Tibial nerve (tissue), 4 donors: Measurements from ENCODE around the gene CDC6. TPM values are rescaled to one million over a fixed set of nuclear protein-coding genes. Genes with fewer than 3 reads are reported as not detected.

Experiments
- DNase-seq, 2 donors: peaks; one replicate each; pipeline ENCODE4 v3.0.0-alpha.2; 2019; ENCODE audit warnings: low spot score in 2 of 2
- H3K27ac ChIP-seq, 4 donors: fragments of 200-600 bp; sonication (generic) in 3 of 4; one replicate each; pipeline ENCODE4 v1.5.1; 2017 to 2019; ENCODE audit warnings: mild to moderate bottlenecking in 1 of 4
- H3K27me3 ChIP-seq, 2 donors: fragments of 200-600 bp; sonication (generic) in 1 of 2; one replicate each; pipeline versions ENCODE4 v1.5.1 to v1.6.0; 2017 to 2019
- H3K36me3 ChIP-seq, 3 donors: fragments of 200-600 bp; sonication (generic); one replicate each; pipeline ENCODE4 v1.5.1; 2018 to 2019
- H3K4me1 ChIP-seq, 4 donors: fragments of 200-600 bp; sonication (generic) in 3 of 4; one replicate each; pipeline ENCODE4 v1.5.1; 2017 to 2019
- H3K4me3 ChIP-seq, 4 donors: fragments of 200-600 bp; sonication (generic) in 3 of 4; one replicate each; pipeline ENCODE4 v1.5.1; 2017 to 2019; ENCODE audit warnings: mild to moderate bottlenecking in 1 of 4, moderate library complexity in 1 of 4
- H3K9me3 ChIP-seq, 4 donors: fragments of 200-600 bp; sonication (generic) in 3 of 4; one replicate each; pipeline ENCODE4 v1.5.1; 2017 to 2019
- EP300 ChIP-seq, 2 donors: sonication (generic); formaldehyde crosslinking; IDR thresholded peaks; one replicate each; pipeline ENCODE4 v1.6.1; 2017; ENCODE audit warnings: antibody characterized with exemption in 2 of 2, mild to moderate bottlenecking in 1 of 2
- POLR2A ChIP-seq, 2 donors: fragments of 450-650 bp; IDR thresholded peaks; one replicate each; pipeline ENCODE4 v1.6.1; 2017; ENCODE audit warnings: antibody characterized with exemption in 2 of 2, mild to moderate bottlenecking in 2 of 2, moderate library complexity in 2 of 2
- WGBS, 2 donors: methylation state at CpG; one replicate each; pipeline ENCODE4 v1.1.5; 2018; 5-methylcytosine and 5-hydroxymethylcytosine counted together
- total RNA-seq, 4 donors: library from RNA; depleted of rRNA; stranded (reverse); fragments of >200 nt; gene quantifications; one replicate each; pipeline ENCODE4 v1.1.0, GENCODE V29; 2016
- TF ChIP-seq, protein P1 (sequence below), 5 experiments: fragments of 200-600 bp in 3 of 5; fragments of 450-650 bp in 2 of 5; sonication (generic) in 3 of 5; IDR thresholded peaks; one replicate each; pipeline ENCODE4 v1.5.1; 2016 to 2019; ENCODE audit warnings: antibody characterized with exemption in 5 of 5, mild to moderate bottlenecking in 3 of 5, moderate library complexity in 2 of 5

The CDC6 gene
- total RNA-seq, 4 donors from 2014 or later = 0.20 to 1.8 (median 0.43) TPM

GRCh38 chr17:40326832-40327199, 39.1 kb downstream of the CDC6 start:
- Histone ChIP-seq H3K4me1 (peaks cover 6 to 100% (median 94%) of the 10 kb centered on the region in 4 donors), H3K4me3 (no peak overlapping the region)
- TF ChIP-seq EP300 (IDR thresholded peaks at IDR 0.05) (no peak), POLR2A (IDR thresholded peaks at IDR 0.05) (no peak)
- TF ChIP-seq, protein P1, sequence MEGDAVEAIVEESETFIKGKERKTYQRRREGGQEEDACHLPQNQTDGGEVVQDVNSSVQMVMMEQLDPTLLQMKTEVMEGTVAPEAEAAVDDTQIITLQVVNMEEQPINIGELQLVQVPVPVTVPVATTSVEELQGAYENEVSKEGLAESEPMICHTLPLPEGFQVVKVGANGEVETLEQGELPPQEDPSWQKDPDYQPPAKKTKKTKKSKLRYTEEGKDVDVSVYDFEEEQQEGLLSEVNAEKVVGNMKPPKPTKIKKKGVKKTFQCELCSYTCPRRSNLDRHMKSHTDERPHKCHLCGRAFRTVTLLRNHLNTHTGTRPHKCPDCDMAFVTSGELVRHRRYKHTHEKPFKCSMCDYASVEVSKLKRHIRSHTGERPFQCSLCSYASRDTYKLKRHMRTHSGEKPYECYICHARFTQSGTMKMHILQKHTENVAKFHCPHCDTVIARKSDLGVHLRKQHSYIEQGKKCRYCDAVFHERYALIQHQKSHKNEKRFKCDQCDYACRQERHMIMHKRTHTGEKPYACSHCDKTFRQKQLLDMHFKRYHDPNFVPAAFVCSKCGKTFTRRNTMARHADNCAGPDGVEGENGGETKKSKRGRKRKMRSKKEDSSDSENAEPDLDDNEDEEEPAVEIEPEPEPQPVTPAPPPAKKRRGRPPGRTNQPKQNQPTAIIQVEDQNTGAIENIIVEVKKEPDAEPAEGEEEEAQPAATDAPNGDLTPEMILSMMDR (IDR thresholded peaks at IDR 0.05) = no peak

DNA sequence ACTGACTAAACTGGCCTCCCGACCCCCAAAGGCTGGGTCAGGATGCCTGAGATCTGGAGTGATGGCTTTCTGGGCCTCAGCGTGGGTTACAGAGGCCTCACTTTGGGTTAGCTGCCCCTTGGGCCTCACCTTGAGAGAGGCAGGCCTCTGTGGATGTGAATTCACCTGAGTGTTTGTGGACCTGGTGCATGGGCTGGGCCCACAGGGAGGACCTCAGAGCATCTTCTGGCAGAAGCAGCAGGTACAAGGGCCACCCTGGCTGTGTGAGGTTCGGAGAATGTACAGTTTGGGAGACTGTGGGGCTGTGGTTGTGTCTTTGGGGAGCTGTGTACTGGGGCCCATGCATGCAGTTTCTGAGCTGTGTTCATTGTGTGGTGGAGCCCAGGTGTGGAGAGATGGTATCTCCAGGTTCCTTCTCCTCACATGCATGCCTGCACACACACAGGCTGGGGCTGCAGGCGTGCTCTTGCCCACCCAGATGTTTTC, 39.6 kb downstream of the CDC6 start:
- H3K27me3 ChIP-seq = no peaks in the 10 kb centered on the region
- peak overlapping the region; percentile 53 to 99 (median 88) for H3K27ac ChIP-seq
- H3K4me3 ChIP-seq = no peak overlapping the region
- TF ChIP-seq, protein P1 (IDR thresholded peaks at IDR 0.05) = no peak
- TF ChIP-seq POLR2A (IDR thresholded peaks at IDR 0.05) (no peak), EP300 (IDR thresholded peaks at IDR 0.05) (no peak)
- DNase-seq = no peak
- peaks cover 6 to 100% (median 94%) of the 10 kb centered on the region in 4 donors for H3K4me1 ChIP-seq
- WGBS, 2 donors = 46 to 56% methylated on average over 3 to 4 of the region's 4 CpGs
- no peaks in the 10 kb centered on the region for H3K9me3 ChIP-seq
- H3K36me3 ChIP-seq = no peaks in the 10 kb centered on the region

More at GRCh38 chr17:40326832-40327199, 39.1 kb downstream of the CDC6 start:
- H3K27ac ChIP-seq = peak overlapping the region; percentile 53 to 99 (median 88)
- H3K9me3 ChIP-seq = no peaks in the 10 kb centered on the region
- H3K27me3 ChIP-seq = no peaks in the 10 kb centered on the region
- no peaks in the 10 kb centered on the region for H3K36me3 ChIP-seq
- 10 to 40% methylated on average over 1 of the region's 1 CpG for WGBS, 2 donors
- DNase-seq = peak in 1 of 2 donors; percentile 63

DNA sequence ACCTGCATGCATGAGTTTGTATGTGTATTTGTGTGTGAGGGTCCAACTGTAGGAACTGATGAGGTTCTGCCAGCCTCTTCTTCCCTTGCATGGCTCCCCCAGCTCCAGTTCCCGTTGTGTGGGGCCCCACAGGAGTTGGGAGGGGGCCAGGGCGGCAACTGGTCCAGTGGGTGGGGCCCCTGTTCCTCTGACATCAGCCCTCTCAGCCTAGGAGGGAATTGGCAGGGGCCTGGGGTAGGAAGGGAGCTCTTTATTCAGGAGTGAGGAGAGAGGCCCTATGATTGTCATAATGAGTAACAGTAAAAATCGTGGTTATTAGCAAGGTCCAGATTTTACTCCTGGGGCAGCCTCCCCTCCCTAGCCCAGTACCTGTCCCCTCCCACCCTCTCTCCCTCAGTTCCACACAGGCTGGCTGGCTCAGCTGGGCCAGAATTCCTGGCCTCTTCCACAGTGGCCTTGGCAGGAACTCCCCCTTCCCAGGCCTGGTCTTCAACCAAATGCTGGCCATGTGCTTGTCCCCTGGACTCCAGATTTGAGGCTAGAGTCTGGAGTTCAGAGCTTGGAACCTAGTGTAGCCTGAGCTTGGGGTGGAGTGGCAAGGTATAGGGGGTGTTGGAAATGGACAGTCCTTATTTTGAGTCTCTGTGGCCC, 40.2 kb downstream of the CDC6 start:
- Histone ChIP-seq H3K4me1 (peaks cover 6 to 100% (median 94%) of the 10 kb centered on the region in 4 donors), H3K27ac (peak overlapping the region in 3 of 4 donors; percentile 64 to 90 (median 86)), H3K36me3 (no peaks in the 10 kb centered on the region), H3K9me3 (no peaks in the 10 kb centered on the region), H3K4me3 (no peak overlapping the region), H3K27me3 (no peaks in the 10 kb centered on the region)
- no peak for DNase-seq
- TF ChIP-seq, protein P1 (IDR thresholded peaks at IDR 0.05) = no peak
- no peak for TF ChIP-seq EP300 (IDR thresholded peaks at IDR 0.05)
- TF ChIP-seq POLR2A (IDR thresholded peaks at IDR 0.05) = no peak
- WGBS, 2 donors = 12 to 16% methylated on average over 3 of the region's 3 CpGs

DNA sequence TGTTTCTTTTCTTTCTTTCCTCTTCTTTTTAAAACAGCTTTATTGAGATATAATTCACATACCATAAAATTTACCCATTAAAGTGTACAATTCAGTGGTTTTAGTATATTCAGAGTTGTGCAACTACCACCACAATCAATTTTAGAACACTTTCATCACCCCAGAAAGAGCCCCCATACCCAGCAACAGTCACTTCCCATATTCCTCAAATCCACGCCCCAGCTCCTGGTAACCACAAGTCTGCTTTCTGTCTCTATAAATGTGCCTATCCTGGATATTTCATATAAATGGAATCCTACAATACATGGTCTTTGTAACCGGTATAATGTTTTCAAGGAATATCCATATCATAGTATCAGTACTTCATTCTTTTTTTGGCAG, 40.7 kb downstream of the CDC6 start:
- TF ChIP-seq EP300 (IDR thresholded peaks at IDR 0.05) (no peak), POLR2A (IDR thresholded peaks at IDR 0.05) (no peak)
- TF ChIP-seq, protein P1 (IDR thresholded peaks at IDR 0.05) = no peak
- DNase-seq = no peak
- Histone ChIP-seq H3K27me3 (no peaks in the 10 kb centered on the region), H3K4me1 (peaks cover 6 to 100% (median 94%) of the 10 kb centered on the region in 4 donors), H3K27ac (peak overlapping the region in 3 of 4 donors; percentile 50 to 90 (median 64)), H3K4me3 (no peak overlapping the region), H3K36me3 (no peaks in the 10 kb centered on the region), H3K9me3 (no peaks in the 10 kb centered on the region)
- WGBS, 2 donors = 57 to 63% methylated on average over 2 of the region's 2 CpGs
